Measurements from ENCODE around the gene PTBP3.
"Not testable (repeated sequence)": the region's sequence is repeated elsewhere in the genome, so short reads cannot be mapped to it uniquely, and the experiment has no call there.

Gene PTBP3

GRCh38 chr9:112224401-112225289, 108.8 kb downstream of the PTBP3 start:
- in situ Hi-C loops (cut with MboI; ENCODE audit: low sequenced_read_pairs): no loop called here

DNA sequence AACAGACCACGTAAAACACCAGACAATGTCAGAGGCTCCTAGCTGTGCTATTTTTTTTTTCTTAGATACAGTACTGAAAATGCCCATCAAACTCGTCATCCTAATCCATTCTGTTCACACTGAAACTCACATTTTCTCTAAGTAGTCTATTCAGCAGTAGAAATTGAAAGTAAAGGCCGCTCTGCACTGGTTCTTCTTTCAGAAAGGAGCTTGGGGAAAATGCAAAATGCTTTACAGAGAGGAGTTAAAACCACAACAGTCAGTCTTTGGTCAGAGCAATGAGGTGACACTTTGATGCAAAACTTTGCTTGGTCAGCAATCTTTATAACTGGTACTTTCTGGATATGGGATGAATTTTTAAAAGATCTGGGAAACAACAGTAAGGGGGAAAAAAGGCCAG, 114.5 kb downstream of the PTBP3 start:
- in situ Hi-C loops (cut with MboI; ENCODE audit: low sequenced_read_pairs): no loop called here

GRCh38 chr9:112212926-112213325, 120.5 kb downstream of the PTBP3 start:
- in situ Hi-C loops (cut with MboI; ENCODE audit: low sequenced_read_pairs): no loop called here

- in situ Hi-C loops (cut with MboI; ENCODE audit: low sequenced_read_pairs): no loop called here
Measured at GRCh38 chr9:112207451-112207850, 126.0 kb downstream of the PTBP3 start.

DNA sequence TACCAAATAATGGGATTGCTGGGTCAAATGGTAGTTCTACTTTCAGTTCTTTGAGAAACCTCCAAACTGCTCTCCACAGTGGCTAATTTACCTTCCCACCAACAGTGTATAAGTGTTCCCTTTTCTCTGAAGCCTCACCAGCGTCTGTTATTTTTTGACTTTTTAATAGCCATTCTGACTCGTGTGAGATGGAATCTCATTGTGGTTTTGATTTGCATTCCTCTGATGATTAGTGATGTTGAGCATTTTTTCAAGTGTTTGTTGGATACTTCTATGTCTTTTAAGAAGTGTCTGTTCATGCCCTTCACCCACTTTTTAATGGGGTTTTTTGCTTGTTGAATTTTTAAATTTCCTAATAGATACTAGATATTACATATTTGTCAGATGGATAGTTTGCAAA, 129.9 kb downstream of the PTBP3 start:
- in situ Hi-C loops (cut with MboI; ENCODE audit: low sequenced_read_pairs): no loop called here

GRCh38 chr9:112200711-112201110, 132.7 kb downstream of the PTBP3 start:
- in situ Hi-C loops (cut with MboI; ENCODE audit: low sequenced_read_pairs): no loop called here

GRCh38 chr9:112198646-112199045, 134.8 kb downstream of the PTBP3 start:
- in situ Hi-C loops (cut with MboI; ENCODE audit: low sequenced_read_pairs): no loop called here

DNA sequence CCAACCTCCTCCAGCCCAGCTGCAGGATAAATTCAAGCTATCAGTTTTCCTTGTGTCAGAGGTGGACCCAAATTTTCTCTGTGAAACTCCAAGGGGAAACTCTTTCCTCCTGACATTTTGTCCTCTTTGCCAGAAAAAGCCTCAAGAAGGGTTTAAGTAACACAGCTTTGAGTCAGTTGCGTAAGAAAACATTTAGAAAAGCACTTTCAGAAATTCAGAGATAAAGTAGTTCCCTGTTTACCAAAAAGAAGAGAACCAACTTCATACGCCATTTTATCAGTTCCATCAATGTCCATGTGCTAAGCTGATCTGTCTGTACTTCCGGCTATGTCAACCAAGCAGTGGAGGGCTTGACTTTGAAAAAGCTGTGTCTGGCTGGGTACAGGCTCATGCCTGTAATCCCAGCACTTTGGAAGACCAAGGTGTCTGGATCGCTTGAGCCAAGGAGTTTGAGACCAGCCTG, 138.4 kb downstream of the PTBP3 start:
- in situ Hi-C loops (cut with MboI; ENCODE audit: low sequenced_read_pairs): no loop called here

DNA sequence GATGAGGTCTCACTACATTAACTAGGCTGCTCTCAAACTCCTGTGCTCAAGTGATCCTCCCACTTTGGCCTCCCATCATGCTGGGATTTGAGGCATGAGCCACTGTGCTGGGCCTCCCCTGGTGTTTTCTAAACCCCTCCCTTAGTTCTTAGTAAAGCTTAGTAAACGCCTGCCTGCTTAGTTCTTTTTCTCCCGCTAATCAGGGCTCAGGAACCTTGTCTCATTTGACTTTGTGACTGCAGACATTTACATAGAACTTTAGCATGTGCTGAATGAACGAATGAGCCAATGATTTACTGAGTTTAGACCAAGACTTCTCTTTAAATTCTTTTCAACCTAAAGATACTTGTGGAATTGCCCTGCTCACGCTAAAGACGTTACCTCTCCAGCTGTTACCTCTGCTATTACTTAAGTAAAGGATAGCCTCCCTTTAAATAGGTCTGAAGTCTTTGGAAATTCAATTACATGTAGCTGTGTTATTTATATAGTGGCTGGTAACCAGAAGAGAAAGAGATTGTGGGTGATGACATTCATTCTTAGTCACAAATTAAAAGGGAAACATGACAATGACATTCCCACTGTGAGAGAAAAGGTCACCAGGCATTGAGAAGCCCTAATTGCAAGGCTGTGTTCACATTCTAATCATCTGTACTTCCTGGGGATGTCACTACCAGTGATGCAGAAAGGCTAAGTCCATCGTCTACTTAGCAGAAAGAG, 139.7 kb downstream of the PTBP3 start:
- in situ Hi-C loops (cut with MboI; ENCODE audit: low sequenced_read_pairs): no loop called here

- in situ Hi-C loops (cut with MboI; ENCODE audit: low sequenced_read_pairs): not testable (repeated sequence)
Measured at GRCh38 chr9:112190320-112190719, 143.1 kb downstream of the PTBP3 start.

DNA sequence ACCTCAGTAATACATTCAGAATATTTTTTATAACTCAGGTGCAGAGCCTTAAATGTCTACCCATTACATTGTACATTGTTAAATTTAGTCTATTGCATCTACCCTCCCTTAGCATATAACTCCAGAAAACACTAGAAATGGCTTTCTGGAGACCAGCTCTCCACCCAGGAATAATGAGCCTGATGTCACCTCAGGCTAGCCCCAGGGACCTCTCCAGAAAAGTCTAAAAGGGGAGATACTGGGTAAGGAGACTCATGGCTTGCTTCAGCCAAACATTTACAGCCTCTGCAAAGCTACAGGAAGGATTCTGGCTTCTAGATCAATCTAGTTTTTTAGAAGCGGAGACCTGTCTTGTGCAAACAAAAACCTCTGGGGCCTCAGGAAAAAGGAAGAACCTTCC, 144.5 kb downstream of the PTBP3 start:
- in situ Hi-C loops (cut with MboI; ENCODE audit: low sequenced_read_pairs): no loop called here

- in situ Hi-C loops (cut with MboI; ENCODE audit: low sequenced_read_pairs): no loop called here
Measured at GRCh38 chr9:112187404-112187803, 146.0 kb downstream of the PTBP3 start.

- in situ Hi-C loops (cut with MboI; ENCODE audit: low sequenced_read_pairs): no loop called here
Measured at GRCh38 chr9:112186695-112187094, 146.7 kb downstream of the PTBP3 start.

DNA sequence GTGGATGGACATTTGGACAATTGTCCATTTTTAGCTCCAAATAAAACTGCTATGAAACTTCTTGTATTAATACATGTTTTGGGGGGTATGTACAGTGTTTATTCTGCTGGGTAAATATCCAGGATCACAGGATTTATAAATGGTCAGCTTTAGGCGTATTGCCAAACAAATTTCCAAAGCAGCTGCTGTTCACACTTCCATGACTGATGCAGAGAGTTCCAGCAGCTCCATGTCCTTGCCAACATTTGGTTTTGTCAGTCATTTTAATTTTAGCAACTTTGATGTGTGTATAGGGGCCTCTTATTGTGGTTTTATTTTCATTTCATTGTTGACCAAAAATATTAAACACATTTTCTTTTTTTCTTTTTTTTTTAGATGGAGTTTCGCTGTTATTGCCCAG, 148.5 kb downstream of the PTBP3 start:
- in situ Hi-C loops (cut with MboI; ENCODE audit: low sequenced_read_pairs): no loop called here

- in situ Hi-C loops (cut with MboI; ENCODE audit: low sequenced_read_pairs): no loop called here
Measured at GRCh38 chr9:112184221-112184620, 149.2 kb downstream of the PTBP3 start.

DNA sequence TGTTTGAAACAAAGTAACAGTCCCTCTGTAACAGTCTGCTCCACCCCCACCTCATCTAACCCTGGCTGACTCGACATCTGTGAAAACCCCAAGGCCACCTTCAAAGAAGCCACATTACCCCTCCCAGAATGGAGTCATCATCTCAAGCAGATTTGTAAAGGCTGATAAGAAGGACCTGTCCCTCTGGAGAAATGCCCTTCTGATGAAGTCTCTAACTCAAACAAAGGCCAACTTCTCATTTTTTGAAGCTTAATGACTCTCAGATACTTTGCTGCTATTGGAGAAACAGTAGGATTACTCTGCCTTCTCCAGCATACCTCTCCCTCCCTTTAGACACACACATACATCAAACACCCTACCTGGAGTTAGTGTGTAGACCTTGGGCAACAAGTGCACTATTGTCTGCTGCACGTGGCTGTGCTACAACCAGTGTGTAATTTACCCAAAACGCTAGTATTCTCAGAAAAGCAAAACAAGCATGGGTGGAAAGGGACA, 153.0 kb downstream of the PTBP3 start:
- in situ Hi-C loops (cut with MboI; ENCODE audit: low sequenced_read_pairs): no loop called here

GRCh38 chr9:112179816-112180215, 153.6 kb downstream of the PTBP3 start:
- in situ Hi-C loops (cut with MboI; ENCODE audit: low sequenced_read_pairs): no loop called here

DNA sequence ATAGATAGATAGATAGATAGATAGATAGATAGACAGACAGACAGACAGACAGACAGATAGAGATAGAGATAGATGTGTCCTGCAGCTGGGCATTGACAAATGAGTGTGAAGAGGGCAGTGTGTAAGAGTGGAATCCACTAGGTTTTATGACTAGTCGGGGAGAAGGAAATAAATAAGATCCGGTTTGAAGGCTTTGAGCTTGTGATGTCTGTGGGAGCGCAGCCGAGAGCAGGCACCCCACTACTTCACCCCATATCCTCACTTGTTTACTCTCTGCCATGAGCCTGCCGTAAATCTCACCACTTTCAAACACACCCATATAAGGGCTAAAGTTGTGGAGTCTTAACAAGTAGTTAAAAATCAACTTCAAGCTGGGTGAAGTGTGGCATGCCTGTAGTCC, 156.9 kb downstream of the PTBP3 start:
- in situ Hi-C loops (cut with MboI; ENCODE audit: low sequenced_read_pairs): no loop called here

DNA sequence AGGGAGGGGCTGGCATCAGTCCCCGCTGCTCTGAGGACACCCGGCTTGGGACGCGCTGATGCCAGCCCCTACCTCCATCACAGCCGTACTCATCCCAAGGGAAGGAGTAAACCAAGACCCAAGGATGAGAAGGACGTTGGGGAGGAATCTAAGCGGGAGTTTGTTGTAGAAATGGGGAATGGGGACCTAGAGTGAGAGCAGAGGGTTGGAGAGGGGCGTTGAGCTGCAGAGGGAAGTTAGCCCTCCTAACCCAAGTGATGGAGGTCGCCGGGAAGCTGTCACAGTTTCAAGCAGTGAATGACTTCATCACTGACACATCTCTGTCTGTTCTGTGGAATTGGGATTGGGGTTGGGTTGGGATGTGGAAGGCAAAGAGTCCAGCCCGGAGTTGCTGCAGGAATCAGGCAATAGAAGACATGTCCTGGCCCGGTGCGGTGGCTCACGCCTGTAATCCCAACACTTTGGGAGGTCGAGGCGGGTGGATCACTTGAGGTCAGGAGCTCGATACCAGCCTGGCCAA, 157.6 kb downstream of the PTBP3 start:
- in situ Hi-C loops (cut with MboI; ENCODE audit: low sequenced_read_pairs): no loop called here

GRCh38 chr9:112174965-112175795, 158.2 kb downstream of the PTBP3 start, which contains the start of gene SUSD1:
Gene SUSD1 (minus strand): TSS chr9:112175297. CDS start chr9:112175235, 62 bp downstream.
- in situ Hi-C loops (cut with MboI; ENCODE audit: low sequenced_read_pairs): no loop called here
